NOMO-1 (cell line): Measurements from ENCODE around the gene ZNRF4.

ENCODE experiments used
- DNase-seq, 2 experiments: peaks; one replicate each; lab custom pipeline; 2025; ENCODE audit not compliant: unreplicated experiment in 2 of 2; lab: John Stamatoyannopoulos, UW

Gene ZNRF4

DNA sequence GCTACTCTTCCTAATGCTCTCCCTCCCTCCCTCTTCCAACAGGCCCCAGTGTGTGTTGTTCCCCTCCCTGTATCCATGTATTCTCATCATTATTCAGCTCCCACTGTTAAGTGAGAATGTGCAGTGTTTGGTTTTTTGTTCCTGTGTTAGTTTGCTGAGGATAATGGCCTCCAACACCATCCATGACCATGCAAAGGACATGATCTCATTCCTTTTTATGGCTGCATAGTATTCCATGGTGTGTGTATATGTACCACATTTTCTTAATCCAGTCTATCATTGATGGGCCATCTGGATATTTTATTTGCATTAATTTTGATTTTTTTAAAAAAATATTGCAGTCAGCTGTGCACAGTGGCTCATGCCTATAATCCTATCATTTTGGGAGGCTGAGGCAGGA, 15.8 kb upstream of the ZNRF4 start:
- no peak for DNase-seq

DNA sequence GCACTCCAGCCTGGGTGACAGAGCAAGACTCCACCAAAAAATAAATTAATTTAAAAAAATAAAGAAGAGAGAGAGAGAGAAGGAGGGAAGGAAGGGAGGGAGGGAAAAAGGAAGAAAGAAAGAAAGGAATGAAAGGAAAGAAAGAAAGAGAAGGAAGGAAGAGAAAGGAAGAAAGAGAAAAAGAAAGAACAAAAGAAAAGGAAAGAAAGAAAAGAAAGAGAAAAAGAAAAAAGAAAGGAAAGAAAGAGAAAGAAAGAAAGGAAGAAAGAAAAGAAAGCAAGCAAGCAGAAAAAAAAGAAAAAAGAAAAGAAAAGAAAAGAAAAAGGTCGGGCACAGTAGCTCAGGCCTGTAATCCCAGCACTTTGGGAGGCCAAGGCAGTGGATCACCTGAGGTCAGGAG, 14.9 kb upstream of the ZNRF4 start:
- DNase-seq, result no peak

DNA sequence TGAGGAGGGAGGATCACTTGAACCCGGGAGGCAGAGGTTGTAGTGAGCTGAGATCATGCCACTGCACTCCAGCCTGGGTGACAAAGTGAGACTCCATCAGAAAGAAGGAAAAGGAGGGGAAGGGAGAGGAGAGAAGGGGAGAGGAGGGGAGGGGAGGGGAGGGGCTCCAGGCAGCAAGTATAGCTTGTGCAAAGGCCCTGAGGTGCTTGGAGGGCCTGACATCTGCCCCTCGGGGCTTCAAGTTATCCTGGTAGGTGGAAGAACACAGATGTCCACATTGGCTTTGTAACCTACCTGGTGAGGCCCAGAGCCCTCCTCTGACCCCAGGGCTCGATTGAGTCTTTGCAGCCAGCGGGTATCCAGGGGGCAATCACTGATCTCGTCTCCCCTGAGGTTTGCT, 11.5 kb upstream of the ZNRF4 start:
- no peak for DNase-seq

DNA sequence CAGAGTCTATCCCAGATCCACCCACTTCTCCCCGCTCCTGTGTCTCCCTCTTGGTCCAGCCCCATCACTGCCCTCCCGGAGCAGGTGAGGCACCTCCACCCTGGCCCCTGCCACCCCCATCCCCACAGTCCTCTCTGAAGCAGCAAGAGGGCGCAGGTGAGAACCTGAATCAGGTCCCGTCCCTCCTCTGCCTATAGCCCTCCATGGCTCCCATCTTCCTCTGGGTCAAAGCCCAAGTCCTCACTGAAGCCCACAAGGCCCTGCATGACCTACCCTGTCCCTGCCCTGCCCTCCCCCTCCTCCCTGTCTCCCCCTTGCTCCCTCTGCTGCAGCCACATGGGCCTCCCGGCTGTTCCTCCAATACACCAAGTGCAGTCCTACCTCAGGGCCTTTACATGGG, 10.8 kb upstream of the ZNRF4 start:
- no peak for DNase-seq

DNA sequence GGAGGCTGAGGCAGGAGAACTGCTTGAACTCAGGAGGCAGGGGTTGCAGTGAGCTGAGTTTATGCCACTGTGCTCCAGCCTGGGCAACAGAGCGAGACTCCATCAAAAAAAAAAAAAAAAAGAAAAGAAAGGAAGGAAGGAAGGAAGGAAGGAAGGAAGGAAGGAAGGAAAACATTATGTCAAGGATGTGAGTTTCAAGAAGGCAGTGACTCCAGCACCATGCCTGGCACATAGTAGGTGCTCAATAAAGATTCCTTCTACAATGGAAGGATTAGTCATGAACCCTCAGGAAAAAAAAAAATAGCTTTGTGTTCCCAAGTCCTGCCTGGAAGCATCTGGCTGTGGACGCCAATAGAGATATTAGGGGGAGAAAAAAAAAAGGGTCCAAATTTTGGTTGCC, 10.1 kb upstream of the ZNRF4 start:
- no peak for DNase-seq

DNA sequence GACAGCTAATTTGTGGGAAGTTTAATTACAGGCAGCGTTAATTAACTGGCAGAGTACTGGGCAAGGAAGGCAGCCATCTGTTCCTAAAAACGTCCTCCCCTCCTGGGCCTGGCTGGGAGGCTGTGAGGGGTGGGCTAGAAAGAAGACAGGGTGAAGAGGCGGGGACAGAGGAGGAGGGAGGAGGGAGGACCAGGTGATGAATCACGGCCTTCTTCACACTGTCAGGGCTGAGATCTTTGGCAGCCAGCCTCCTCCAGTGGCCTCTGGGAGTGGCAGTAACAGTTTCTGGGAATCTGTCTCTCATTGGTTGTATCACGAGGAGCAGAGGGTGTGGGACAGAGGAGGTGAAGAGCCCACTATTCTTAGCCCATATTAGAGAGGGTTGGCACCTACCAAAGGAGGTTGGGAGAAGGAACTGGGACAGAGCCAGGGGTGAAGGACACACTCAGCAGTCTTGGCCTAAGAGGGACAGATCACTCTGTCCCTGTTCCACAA, 9.6 kb upstream of the ZNRF4 start:
- no peak for DNase-seq

DNA sequence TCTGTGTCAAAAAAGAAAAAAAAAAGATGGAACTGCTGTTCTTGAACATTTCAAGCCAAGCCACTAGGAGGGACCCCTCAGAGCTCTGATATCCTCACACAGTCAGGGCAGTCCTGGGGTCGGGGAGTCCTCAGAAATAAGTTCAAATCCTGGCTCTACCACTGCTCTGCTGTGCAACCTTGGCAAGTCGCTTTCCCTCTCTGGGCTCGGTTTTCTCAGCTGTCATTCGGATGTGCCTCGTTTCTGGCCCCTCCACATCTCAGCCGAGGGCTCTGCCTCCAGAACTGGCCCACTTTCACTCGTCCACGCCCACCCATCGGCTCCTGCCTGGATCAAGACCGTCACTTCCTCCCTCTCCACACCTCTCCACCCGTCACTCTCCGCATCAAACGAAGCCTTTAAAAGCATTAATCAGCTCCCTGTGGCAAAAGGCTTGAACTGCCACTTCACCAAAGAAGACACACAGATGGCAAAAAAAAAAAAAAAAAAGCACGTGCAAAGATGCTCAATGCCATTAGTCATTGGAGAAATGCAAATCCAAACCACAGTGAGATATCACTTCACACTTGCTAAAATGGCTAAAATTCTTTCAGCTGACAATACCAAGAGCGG, 7.4 kb upstream of the ZNRF4 start:
- DNase-seq, result no peak

DNA sequence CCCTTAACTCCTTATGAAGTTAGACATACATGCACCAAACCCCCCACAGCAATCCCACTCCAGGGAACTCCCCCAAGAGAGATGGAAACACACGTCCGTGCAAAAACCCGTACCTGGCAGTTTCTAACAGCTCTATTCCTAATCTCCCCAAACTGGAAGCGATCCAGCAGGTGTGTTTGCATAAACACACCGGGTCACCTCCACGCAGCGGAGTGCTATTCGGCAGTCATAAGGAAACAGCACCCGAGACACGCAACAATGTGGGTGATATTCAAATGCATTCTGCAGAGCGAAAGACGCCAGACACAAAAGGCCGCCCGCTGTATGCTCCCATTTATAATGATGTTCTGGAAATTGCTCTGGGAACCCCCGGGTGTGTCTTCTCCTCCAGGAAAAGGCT, 6.8 kb upstream of the ZNRF4 start:
- DNase-seq, result no peak

DNA sequence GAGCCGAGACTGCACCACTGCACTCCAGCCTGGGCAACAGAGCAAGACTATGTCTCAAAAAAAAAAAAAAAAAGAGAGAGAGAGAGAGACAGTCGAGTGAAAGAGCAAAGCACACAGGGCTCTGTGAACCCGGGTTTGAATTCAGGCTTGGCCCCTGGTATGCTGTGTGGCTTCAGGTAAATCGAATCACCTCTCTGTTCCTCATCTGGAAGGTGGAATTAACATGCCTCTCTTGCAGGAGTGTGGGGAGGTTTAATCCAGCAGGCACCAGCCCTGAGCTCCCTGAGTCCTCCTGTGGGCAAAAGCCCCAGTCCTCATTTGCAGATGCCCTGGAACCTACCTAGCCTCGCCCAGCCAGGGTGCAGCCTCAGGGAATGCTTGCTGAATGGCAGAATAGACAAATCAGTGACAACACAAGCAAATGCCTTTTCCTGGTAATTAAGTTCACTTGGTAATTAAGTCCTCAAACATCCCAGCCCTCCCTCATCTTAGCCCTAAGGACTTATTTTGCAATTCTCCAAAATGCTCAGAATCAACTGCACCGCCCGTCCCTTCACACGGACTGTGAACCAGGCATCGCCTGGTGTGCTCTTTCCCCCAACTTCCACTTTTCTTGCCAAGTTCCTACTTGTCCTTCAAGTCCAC, 4.6 kb upstream of the ZNRF4 start:
- no peak for DNase-seq

DNA sequence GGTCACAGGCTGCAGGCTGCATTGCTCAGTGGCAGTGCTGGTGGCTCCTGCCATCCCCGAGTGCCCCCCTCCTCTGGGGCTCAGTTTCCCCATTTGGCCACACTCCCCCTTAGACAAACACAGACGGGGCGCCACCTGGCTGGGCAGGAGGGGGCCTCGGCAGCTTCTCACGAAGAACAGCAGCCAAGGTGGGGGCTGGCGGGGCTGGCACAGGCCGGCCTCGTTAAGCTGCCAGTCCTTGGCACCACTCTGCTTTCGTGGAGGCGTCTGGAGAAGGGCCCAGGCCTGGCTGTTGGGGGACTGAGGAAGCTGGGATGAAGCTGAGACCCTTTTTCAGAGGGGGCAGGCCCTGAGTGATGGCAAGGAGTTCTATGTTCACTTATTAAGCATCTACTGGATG, 3.7 kb upstream of the ZNRF4 start:
- no peak for DNase-seq

DNA sequence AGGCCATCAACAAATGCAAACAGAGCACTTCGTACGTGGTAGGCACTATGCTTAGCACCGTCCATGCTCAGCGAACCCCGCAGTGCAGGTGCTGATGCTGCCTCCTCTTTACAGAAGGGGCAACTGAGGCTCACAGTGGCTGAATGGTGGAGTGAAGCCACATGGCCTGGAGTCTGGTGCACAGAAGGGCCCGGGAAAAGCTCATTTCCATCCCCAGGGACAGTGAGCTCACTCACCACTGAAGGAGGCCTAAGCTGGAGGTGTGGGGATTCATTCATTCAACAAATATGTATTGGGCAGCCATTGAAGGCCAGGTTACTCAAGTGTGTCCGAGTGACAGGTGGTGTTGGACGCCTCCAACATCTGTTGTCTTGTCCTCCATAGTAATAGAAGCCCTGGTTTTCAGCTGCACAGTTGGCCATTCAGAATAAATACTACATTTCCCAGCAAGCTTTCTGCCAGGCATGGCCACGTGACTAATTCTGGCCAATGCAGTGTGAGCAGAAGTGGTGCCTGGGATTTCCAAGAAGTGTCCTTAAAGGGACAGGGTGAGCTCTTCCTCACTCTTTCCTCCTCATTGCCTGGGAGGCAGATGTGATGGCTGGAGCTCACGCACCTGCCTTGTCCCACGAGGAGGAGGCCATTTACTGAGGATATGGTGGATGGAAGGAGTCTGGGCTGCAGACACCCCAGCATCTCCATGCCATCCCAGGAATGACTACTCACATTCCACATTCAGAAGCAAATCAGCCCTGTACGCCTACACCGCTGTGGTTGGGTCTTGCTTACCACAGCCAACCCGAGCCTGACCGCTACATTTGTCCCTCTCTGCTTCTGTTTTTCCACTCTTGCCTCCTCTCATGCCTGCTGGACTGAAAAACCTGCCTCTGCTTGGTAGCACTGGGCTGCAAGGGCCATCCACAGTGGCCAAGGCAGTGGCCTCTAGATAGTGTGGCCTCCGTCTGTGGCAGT, 2.3 kb upstream of the ZNRF4 start:
- DNase-seq, result no peak

DNA sequence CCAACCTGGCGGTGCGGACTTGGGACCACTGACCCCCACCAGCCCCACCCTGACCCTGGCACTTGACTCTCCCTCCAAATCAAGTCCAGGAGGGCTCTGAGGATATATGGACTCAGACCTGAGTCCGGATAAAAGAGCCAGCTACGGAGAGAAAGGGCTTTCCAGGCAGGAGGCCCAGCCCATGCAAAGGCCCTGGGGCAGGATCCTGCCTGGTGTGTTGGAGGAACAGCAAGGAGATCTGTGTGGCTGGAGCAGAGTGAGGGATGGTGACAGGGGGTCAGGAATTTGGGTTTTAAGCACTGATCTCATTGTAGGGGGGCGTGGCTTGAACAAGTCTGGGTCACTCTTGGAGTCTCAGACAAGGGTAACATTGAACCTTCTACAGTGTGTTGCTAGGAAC, 474 bp upstream of the ZNRF4 start:
- no peak for DNase-seq

DNA sequence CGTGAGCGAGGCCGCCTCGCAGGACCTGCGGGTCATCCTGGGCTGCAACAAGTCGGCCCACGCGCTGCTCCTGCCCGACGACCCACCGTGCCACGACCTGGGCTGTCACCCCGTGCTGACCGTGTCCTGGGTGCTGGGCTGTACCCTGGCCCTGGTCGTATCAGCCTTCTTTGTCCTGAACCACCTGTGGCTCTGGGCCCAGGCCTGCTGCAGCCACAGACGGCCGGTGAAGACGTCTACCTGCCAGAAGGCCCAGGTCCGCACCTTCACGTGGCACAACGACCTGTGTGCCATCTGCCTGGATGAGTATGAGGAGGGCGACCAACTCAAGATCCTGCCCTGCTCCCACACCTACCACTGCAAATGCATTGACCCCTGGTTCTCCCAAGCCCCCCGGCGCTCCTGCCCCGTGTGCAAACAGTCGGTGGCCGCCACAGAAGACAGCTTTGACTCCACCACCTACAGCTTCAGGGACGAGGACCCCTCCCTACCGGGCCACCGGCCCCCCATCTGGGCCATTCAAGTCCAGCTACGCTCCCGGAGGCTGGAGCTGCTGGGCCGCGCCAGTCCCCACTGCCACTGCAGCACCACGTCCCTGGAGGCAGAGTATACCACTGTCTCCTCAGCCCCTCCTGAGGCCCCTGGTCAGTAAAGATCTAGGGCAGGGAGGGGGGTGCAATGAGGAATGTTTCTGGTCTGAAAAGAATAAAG, 1.1 kb downstream of the ZNRF4 start:
- no peak for DNase-seq

DNA sequence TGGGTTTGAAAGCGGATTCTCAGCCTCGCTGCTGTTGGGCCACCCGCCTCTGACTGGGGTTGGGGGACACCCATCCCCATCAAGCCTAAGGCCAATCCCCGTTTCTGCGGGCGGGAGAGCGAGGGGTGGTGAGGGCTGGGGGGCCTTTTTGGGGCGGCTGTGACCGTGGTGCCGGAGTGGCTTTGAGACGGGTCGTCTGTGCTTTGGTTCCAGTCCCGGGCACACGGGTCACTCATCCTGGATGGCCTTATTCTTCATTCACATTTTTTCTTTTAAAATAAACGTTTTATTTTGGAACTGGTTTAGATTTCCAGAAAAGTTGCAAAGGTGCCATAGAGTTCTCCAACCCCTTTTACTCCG, 1.6 kb downstream of the ZNRF4 start:
- DNase-seq, result no peak

DNA sequence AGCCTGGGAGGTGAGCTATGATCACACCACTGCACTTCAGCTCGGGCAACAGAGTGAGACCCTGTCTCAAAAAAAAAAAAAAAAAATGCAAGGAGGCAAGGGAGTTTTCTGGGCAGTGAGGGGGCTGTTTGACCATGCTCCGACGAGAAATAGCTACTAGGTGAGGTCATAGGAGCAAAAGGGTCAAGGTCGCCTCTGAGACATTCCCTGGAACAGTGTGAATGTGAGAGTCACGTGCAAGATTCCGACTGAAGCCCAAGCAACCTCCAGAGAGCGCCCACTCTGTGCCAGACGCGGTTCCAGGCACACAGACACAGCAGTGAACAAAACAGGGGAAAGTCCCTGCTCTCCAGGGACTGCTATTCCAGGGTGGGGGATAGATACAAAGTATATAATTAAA, 2.5 kb downstream of the ZNRF4 start:
- DNase-seq, result no peak

DNA sequence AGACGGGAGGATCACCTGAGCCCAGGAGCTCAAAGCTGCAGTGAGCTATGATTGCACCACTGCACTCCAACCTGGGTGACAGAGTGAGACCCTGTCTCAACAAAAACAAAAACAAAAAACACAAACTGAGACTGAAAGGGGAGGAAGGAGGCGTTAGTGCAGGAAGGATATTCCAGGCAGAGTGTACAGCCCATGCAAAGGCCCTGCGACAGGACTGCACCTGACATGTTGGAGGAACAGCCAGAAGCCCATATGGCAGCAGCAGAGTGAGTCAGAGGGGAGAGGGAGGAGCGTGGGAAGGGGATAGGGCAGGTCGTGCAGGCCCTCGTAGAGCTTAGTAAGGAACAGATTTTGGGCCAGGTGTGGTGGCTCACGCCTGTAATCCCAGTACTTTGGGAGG, 3.2 kb downstream of the ZNRF4 start:
- no peak for DNase-seq

DNA sequence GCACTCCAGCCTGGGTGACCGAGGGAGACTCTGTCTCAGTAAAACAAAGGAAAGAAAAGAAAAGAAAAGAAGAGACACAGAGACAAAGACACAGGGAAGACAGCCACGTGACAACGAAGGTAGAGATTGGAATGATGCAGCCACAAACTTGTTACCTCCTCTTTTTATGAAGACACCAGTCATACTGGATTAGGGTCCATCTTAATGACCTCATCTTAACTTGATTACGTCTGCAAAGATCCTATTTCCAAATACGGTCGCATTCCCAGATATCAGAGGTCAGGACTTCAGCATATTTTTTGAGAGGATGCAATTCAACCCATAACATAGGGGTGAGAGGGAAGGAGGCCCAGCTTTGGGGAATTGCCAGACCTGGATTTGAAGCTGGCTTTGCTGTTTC, 4.1 kb downstream of the ZNRF4 start:
- no peak for DNase-seq

DNA sequence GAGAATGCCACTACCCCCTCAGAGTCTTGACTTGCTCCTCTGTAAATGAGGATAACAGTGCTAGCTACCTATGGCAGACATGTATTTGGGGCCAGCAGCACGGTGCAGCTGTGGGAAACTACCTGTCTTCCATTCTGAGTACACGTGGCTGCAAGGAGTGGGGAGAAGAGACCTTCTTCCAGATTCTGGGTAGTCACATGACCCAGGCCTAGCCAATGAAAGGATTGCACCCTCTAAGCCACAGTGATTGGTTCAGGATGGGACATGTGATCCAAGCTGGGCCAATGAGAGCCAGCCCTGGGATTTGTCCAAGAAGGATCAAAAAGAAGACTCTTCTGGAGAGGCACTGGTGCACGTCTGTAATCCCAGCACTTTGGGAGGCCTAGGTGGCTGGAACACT, 5.5 kb downstream of the ZNRF4 start:
- DNase-seq, result no peak

DNA sequence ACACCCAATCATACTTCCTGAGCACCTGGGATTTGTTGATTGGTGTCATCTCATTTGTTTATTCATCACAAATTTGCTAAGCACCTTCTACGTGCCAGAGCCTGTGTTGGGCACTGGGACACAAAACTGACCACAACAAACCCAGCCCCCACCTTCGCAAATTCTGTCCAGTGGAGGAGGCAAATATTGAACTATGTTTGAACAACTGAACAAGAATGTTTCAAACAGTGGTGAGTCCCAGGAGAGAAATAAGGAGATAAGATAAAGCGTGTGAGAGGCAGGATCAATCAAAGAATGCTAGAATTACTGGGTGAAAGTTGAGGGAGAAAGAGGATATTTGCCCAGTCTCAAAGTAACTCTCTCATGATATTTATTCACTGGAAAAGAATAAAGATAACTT, 8.7 kb downstream of the ZNRF4 start:
- no peak for DNase-seq

DNA sequence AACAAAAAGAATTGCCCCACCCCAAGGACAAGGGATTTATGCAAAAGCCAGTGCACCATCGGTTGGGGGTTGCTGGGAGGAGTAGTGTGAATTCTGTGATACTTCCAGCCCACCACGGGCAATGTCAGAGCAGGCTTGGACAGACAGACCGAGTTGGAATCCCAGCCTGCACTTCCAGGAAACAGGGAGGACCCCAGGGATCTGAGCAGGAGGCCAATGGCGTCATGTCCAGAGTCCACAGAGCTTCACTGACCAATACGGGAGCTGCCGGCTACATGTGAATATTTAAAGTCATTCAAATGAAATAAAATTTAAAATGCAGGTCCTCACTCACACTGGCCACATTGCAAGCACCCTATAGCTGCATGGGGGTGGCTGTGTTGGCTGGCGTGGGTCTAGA, 10.9 kb downstream of the ZNRF4 start:
- DNase-seq, result no peak

DNA sequence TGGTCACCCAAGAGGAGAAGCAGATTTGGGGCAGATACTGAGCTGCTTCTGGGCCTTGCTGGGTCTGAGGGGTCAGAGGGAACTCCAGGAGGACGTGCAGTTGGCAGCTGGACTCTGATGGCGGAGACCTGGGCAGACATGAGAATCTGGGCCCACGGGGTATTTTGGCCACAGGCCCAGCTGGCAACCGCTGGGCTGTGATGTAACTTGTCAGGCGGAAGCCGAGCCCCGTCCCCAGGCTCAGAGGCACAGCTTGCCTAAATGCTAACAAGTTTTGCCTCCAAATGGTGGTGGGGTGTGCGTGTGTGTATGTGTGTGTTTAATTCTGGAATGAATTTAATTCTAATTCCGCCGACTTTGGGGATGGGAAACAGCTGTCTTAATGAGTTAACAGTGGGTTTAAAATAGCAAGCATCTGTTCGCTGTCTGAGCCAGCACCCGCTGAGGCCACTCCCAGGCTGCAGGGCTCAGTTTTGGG, 11.6 kb downstream of the ZNRF4 start:
- DNase-seq, result no peak
